Measurements from ENCODE around the gene THEMIS.

Gene THEMIS

DNA sequence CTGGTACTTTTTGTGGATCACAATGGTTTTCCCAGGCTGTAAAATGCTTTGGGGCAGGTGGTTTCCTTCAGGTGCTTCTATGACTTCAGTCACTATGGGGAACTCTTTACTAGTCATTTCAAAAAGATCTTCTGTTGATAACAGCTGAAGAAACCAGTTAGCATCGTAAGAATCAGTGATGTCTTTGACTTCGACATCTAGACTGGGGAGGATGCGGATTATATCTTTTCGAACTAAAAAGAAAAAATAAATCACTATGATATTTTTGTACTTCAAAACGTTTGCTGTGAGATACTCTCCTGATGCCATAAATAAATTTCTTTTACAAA lies 87.2 kb downstream of the THEMIS start:
- TF ChIP-seq, protein P1, sequence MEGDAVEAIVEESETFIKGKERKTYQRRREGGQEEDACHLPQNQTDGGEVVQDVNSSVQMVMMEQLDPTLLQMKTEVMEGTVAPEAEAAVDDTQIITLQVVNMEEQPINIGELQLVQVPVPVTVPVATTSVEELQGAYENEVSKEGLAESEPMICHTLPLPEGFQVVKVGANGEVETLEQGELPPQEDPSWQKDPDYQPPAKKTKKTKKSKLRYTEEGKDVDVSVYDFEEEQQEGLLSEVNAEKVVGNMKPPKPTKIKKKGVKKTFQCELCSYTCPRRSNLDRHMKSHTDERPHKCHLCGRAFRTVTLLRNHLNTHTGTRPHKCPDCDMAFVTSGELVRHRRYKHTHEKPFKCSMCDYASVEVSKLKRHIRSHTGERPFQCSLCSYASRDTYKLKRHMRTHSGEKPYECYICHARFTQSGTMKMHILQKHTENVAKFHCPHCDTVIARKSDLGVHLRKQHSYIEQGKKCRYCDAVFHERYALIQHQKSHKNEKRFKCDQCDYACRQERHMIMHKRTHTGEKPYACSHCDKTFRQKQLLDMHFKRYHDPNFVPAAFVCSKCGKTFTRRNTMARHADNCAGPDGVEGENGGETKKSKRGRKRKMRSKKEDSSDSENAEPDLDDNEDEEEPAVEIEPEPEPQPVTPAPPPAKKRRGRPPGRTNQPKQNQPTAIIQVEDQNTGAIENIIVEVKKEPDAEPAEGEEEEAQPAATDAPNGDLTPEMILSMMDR (IDR thresholded peaks at IDR 0.05; ENCODE audit: low read depth, low read length): no peak

DNA sequence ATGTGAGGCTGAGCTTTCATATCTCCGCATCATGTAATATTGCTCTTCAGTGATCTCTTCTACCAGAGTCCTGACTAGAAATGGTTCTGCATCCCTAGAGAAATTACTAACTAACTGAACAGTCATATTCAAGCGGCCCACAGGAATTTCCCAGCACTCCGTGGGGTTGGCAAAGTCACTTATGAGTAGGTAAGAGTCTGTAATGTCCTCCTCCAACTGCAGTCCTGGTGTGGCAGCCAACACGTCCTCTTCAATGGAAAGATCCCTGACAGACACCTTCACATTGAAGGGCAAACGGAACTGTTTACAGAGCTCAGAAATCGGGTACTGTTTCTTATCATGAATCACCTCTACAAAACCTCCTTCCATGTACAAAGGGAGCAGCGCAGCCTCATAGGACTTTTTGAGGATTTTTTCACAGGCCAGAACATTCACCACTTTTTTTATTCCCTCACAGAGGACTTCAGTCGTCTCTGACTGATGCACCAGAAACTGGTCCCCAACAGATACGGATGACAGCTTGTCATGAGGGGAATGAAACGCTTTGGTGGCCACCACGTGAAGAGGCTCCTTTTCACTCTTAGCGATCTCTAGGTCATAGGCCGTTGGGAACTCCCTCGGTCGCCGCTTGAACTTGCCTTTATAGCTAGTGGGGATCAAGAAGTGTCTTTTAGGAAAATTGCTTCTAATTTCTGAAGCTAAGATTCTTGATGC lies 87.7 kb downstream of the THEMIS start:
- H3K9me3 ChIP-seq (ENCODE audit: severe bottlenecking): no peaks in the 10 kb centered on the region
- no peaks in the 10 kb centered on the region for H3K36me3 ChIP-seq
- TF ChIP-seq, protein P1 (IDR thresholded peaks at IDR 0.05; ENCODE audit: low read depth, low read length): no peak
- H3K27ac ChIP-seq: no peak overlapping the region
- H3K4me3 ChIP-seq (ENCODE audit: low read depth, low read length): no peak overlapping the region
- no peaks in the 10 kb centered on the region for H3K27me3 ChIP-seq (ENCODE audit: insufficient read depth, low read depth, severe bottlenecking)
- DNase-seq: no peak

More for the DNA sequence above, 87.2 kb downstream of the THEMIS start:
- Histone ChIP-seq H3K9me3 (ENCODE audit: severe bottlenecking) (no peaks in the 10 kb centered on the region), H3K27ac (no peak overlapping the region), H3K4me3 (ENCODE audit: low read depth, low read length) (no peak overlapping the region), H3K27me3 (ENCODE audit: insufficient read depth, low read depth, severe bottlenecking) (no peaks in the 10 kb centered on the region), H3K36me3 (no peaks in the 10 kb centered on the region)
- no peak for DNase-seq

GRCh38 chr6:127811900-127812570 lies 88.8 kb downstream of the THEMIS start:
- no peaks in the 10 kb centered on the region for H3K36me3 ChIP-seq
- TF ChIP-seq, protein P1 (IDR thresholded peaks at IDR 0.05; ENCODE audit: low read depth, low read length): no peak

DNA sequence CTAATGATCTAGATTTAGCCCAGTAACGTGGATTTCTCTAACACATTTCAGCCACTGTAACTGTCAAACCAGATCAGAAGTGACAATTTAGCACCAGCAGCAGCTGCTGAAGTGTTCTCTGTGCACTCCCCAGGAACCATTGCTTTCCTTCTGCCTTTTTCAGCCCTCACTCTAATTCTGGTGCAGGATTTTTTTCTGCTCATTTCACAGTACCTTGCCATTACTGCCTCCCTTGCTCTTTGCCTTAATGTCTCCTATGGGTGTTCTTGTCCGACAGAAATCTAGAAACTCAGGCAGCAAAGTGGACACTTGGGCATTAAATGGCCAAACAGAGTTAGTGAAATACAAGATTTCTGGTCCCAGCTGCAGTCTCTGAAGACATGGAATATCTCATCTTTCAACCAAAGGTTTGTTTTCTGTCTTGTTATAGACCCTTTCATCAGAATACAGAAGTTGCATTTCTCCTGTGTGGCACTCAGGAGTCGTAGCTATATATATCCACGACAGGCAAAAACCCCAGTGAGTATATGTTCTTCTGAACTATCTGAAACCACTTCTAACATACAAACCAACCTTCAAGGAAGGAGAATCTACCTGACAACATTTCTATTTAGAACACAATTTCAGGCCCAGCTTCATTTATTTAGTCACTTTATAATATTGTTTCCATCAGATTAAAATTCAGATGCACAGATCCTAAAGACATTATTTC lies 92.9 kb downstream of the THEMIS start:
- no peak for DNase-seq
- no peaks in the 10 kb centered on the region for H3K36me3 ChIP-seq
- no peaks in the 10 kb centered on the region for H3K27me3 ChIP-seq (ENCODE audit: insufficient read depth, low read depth, severe bottlenecking)
- H3K27ac ChIP-seq: no peak overlapping the region
- TF ChIP-seq, protein P1 (IDR thresholded peaks at IDR 0.05; ENCODE audit: low read depth, low read length): no peak
- no peaks in the 10 kb centered on the region for H3K9me3 ChIP-seq (ENCODE audit: severe bottlenecking)
- H3K4me3 ChIP-seq (ENCODE audit: low read depth, low read length): no peak overlapping the region

More at GRCh38 chr6:127811900-127812570, 88.8 kb downstream of the THEMIS start:
- no peak overlapping the region for H3K4me3 ChIP-seq (ENCODE audit: low read depth, low read length)
- H3K9me3 ChIP-seq (ENCODE audit: severe bottlenecking): no peaks in the 10 kb centered on the region
- H3K27ac ChIP-seq: no peak overlapping the region
- no peak for DNase-seq
- no peaks in the 10 kb centered on the region for H3K27me3 ChIP-seq (ENCODE audit: insufficient read depth, low read depth, severe bottlenecking)

DNA sequence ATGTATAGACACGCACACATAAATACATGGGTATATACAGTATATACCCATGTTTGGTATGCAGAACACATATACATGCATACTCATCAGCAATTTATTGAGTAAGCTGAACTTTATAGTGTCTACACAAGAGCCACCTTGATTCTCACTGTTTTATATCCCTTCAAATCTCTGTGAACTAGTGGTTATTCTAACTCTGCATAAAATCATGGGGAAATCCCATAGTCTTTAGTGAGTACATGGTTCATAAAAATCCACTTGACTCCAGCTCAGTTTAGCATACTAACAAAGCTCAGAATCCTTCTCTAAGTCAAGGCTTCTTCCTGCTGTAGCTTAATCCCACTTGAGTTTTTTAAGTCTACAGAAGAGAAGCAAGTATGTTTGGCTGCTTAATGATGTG lies 104.1 kb downstream of the THEMIS start:
- H3K4me3 ChIP-seq (ENCODE audit: low read depth, low read length): no peak overlapping the region
- no peak for DNase-seq
- TF ChIP-seq, protein P1 (IDR thresholded peaks at IDR 0.05; ENCODE audit: low read depth, low read length): no peak
- no peaks in the 10 kb centered on the region for H3K27me3 ChIP-seq (ENCODE audit: insufficient read depth, low read depth, severe bottlenecking)
- H3K9me3 ChIP-seq (ENCODE audit: severe bottlenecking): no peaks in the 10 kb centered on the region
- no peaks in the 10 kb centered on the region for H3K36me3 ChIP-seq
- H3K27ac ChIP-seq: no peak overlapping the region

All from WERI-Rb-1 (cell line).